Esophagus muscularis mucosa (tissue), 4 donors: ENCODE results near the gene RPRD2. TPM values are rescaled to one million over a fixed set of nuclear protein-coding genes. Genes with fewer than 3 reads are reported as not detected.

Source experiments
- DNase-seq: peaks from one replicate; pipeline ENCODE4 v3.0.0-alpha.2; 2017; ENCODE audit errors: extremely low spot score
- H3K27ac ChIP-seq, 4 donors: fragments of 200-600 bp; sonication (generic); replicated peaks in 1 of 4; 1 replicate in 3 of 4; 2 replicates in 1 of 4; pipeline ENCODE4 v1.5.1; 2016 to 2019; ENCODE audit warnings: mild to moderate bottlenecking in 1 of 4
- H3K27me3 ChIP-seq, 4 donors: fragments of 200-600 bp; sonication (generic); one replicate each; pipeline versions ENCODE4 v1.5.1 to v1.6.0; 2016 to 2019
- H3K36me3 ChIP-seq, 4 donors: fragments of 200-600 bp; sonication (generic); one replicate each; pipeline ENCODE4 v1.5.1; 2016 to 2019
- H3K4me1 ChIP-seq, 4 donors: fragments of 200-600 bp; sonication (generic); one replicate each; pipeline ENCODE4 v1.5.1; 2016 to 2019
- H3K4me3 ChIP-seq, 4 donors: fragments of 200-600 bp; sonication (generic); 1 replicate in 2 of 4; 2 replicates in 2 of 4; pipeline ENCODE4 v1.5.1; 2016 to 2019; ENCODE audit warnings: mild to moderate bottlenecking in 4 of 4, moderate library complexity in 1 of 4
- H3K9me3 ChIP-seq, 4 donors: fragments of 200-600 bp; sonication (generic); 1 replicate in 3 of 4; 2 replicates in 1 of 4; pipeline ENCODE4 v1.5.1; 2016 to 2019
- EP300 ChIP-seq: sonication (generic); formaldehyde crosslinking; IDR thresholded peaks from one replicate; pipeline ENCODE4 v1.6.1; 2017; ENCODE audit warnings: antibody characterized with exemption
- POLR2A ChIP-seq: fragments of 450-650 bp; IDR thresholded peaks from one replicate; pipeline ENCODE4 v1.6.1; 2017; ENCODE audit warnings: antibody characterized with exemption, moderate library complexity, mild to moderate bottlenecking, low read depth
- POLR2AphosphoS5 ChIP-seq, 2 donors: sonication (generic); formaldehyde crosslinking; IDR thresholded peaks; one replicate each; pipeline ENCODE4 v1.6.1; 2017; ENCODE audit warnings: antibody characterized with exemption in 2 of 2
- WGBS: methylation state at CpG from one replicate; pipeline ENCODE4 v1.1.5; 2018; 5-methylcytosine and 5-hydroxymethylcytosine counted together
- intact Hi-C: fragments of 100-400 bp; cut with DNase I; formaldehyde crosslinking; loops from one replicate; pipeline ENCODE4 v1.15.1; 2023
- total RNA-seq, 4 donors: library from RNA; depleted of rRNA; stranded (reverse); fragments of >200 nt; gene quantifications; one replicate each; pipeline versions ENCODE4 v1.1.0 to v1.2.1, GENCODE V29; 2016
- TF ChIP-seq, protein P1 (sequence below), 3 experiments: fragments of 200-600 bp in 2 of 3; fragments of 450-650 bp in 1 of 3; sonication (generic) in 2 of 3; IDR thresholded peaks; one replicate each; pipeline ENCODE4 v1.5.1; 2017 to 2019; ENCODE audit warnings: antibody characterized with exemption in 3 of 3, mild to moderate bottlenecking in 2 of 3, moderate library complexity in 1 of 3

Gene RPRD2
- total RNA-seq, 4 donors from 2014 or later, result 20.0 to 27.9 (median 24.8) TPM

DNA sequence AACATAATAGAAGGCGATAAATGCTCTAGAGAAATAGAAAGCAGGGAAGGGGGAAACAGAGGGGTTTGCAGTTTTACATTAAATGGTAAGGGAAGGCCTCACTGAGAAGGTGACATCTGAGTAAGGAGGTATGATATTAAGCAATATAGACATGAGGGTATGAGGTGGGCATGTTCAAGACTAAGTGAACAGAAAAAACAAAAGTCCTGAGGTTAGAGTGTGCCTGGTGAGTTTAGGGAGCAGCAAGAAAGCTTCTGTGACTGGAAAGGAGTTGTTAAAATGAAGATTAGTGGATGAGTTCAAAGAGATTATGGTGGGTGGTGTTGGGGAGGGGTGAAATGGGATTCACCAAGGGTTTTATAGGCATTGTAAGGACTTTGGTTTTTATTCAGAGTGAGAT is 8.6 kb downstream of the RPRD2 start:
- no peak overlapping the region for H3K4me3 ChIP-seq
- intact Hi-C loops, result loop anchor here (10.0 kb wide), 1 partner anchor 52 kb away; no protein-coding TSS in a partner anchor

DNA sequence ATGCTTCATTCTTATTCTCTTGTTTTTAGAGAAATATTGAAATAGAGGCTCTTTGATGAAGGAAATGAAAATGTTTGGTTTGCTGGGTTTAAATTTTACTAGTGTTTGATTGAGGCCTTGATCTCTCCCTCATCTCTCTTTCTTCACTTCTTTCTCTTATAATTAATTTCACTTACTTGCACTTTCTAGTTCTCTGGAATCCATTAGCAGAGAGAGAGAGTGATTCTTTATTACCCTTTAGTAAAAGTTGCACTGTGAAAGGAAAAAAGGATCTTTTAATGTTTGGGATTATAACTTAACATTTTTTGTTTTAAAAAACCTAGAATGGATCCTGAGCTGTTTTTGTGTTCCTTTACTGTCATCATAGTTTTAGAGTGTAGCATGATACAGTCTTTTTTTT is 12.2 kb downstream of the RPRD2 start:
- no peak for DNase-seq
- intact Hi-C loops, result loop anchor here (10.0 kb wide), 1 partner anchor 49 kb away; no protein-coding TSS in a partner anchor
- TF ChIP-seq EP300 (no peak), POLR2AphosphoS5 (IDR thresholded peaks at IDR 0.05) (no peak), POLR2A (no peak)
- TF ChIP-seq, protein P1, sequence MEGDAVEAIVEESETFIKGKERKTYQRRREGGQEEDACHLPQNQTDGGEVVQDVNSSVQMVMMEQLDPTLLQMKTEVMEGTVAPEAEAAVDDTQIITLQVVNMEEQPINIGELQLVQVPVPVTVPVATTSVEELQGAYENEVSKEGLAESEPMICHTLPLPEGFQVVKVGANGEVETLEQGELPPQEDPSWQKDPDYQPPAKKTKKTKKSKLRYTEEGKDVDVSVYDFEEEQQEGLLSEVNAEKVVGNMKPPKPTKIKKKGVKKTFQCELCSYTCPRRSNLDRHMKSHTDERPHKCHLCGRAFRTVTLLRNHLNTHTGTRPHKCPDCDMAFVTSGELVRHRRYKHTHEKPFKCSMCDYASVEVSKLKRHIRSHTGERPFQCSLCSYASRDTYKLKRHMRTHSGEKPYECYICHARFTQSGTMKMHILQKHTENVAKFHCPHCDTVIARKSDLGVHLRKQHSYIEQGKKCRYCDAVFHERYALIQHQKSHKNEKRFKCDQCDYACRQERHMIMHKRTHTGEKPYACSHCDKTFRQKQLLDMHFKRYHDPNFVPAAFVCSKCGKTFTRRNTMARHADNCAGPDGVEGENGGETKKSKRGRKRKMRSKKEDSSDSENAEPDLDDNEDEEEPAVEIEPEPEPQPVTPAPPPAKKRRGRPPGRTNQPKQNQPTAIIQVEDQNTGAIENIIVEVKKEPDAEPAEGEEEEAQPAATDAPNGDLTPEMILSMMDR (IDR thresholded peaks at IDR 0.05), result no peak
- H3K36me3 ChIP-seq, result no peaks in the 10 kb centered on the region
- peaks cover 23 to 58% (median 51%) of the 10 kb centered on the region in 4 donors for H3K4me1 ChIP-seq
- no peak overlapping the region for H3K4me3 ChIP-seq
- no peaks in the 10 kb centered on the region for H3K9me3 ChIP-seq
- H3K27me3 ChIP-seq, result no peaks in the 10 kb centered on the region
- H3K27ac ChIP-seq, result no peak overlapping the region

More for the DNA sequence above, 8.6 kb downstream of the RPRD2 start:
- Histone ChIP-seq H3K9me3 (no peaks in the 10 kb centered on the region), H3K27me3 (no peaks in the 10 kb centered on the region), H3K36me3 (no peaks in the 10 kb centered on the region), H3K4me1 (peaks cover 28 to 78% (median 74%) of the 10 kb centered on the region in 4 donors), H3K27ac (no peak overlapping the region)
- TF ChIP-seq POLR2AphosphoS5 (IDR thresholded peaks at IDR 0.05) (no peak), EP300 (no peak), POLR2A (no peak)
- TF ChIP-seq, protein P1 (IDR thresholded peaks at IDR 0.05), result no peak
- WGBS, result 100% methylated on average over 1 of the region's 1 CpG
- DNase-seq, result no peak

GRCh38 chr1:150383631-150384324 is 19.8 kb downstream of the RPRD2 start:
- Histone ChIP-seq H3K27me3 (no peaks in the 10 kb centered on the region), H3K9me3 (no peaks in the 10 kb centered on the region), H3K4me1 (peaks cover 18 to 41% (median 22%) of the 10 kb centered on the region in 4 donors), H3K27ac (no peak overlapping the region), H3K4me3 (no peak overlapping the region), H3K36me3 (no peaks in the 10 kb centered on the region)
- WGBS, result 41% methylated on average over 3 of the region's 3 CpGs
- intact Hi-C loops, result no loop called here
- no peak for DNase-seq
- TF ChIP-seq, protein P1 (IDR thresholded peaks at IDR 0.05), result no peak
- TF ChIP-seq POLR2AphosphoS5 (IDR thresholded peaks at IDR 0.05), result no peak
- no peak for TF ChIP-seq EP300
- no peak for TF ChIP-seq POLR2A

- no peak for DNase-seq
- no peaks in the 10 kb centered on the region for H3K9me3 ChIP-seq
- no peaks in the 10 kb centered on the region for H3K27me3 ChIP-seq
- H3K4me3 ChIP-seq, result no peak overlapping the region
- TF ChIP-seq POLR2A (no peak), EP300 (no peak), POLR2AphosphoS5 (IDR thresholded peaks at IDR 0.05) (no peak)
- TF ChIP-seq, protein P1 (IDR thresholded peaks at IDR 0.05), result no peak
- H3K27ac ChIP-seq, result no peak overlapping the region
- 93% methylated on average over 10 of the region's 10 CpGs for WGBS
- H3K4me1 ChIP-seq, result peaks cover 19 to 53% (median 27%) of the 10 kb centered on the region in 4 donors
- no peaks in the 10 kb centered on the region for H3K36me3 ChIP-seq
- intact Hi-C loops, result no loop called here
Measured at GRCh38 chr1:150385537-150386445, 21.8 kb downstream of the RPRD2 start.
